Left ventricle myocardium inferior (tissue), 1 donor: ENCODE results near the gene MORN3. TPM values are rescaled to one million over a fixed set of nuclear protein-coding genes. Genes with fewer than 3 reads are reported as not detected.
A peak's percentile ranks its signal among the peaks of the same experiment; 100 is the strongest.

Source experiments
- DNase-seq: peaks from one replicate; pipeline ENCODE4 v3.0.0-alpha.2; 2020
- H3K27ac ChIP-seq: fragments of 200-600 bp; replicated peaks from 2 replicates; pipeline ENCODE4 v1.8.0; 2021
- H3K27me3 ChIP-seq: fragments of 200-600 bp; 2 replicates; pipeline ENCODE4 v1.8.0; 2021; ENCODE audit warnings: low read depth
- H3K36me3 ChIP-seq: fragments of 200-600 bp; 2 replicates; pipeline ENCODE4 v1.8.0; 2021
- H3K4me1 ChIP-seq: fragments of 200-600 bp; 2 replicates; pipeline ENCODE4 v1.8.0; 2021
- H3K4me3 ChIP-seq: fragments of 200-600 bp; 2 replicates; pipeline ENCODE4 v1.8.0; 2021; ENCODE audit warnings: mild to moderate bottlenecking, moderate library complexity
- H3K9me3 ChIP-seq: fragments of 200-600 bp; replicated peaks from 2 replicates; pipeline ENCODE4 v1.8.0; 2021
- intact Hi-C: fragments of 100-400 bp; cut with micrococcal nuclease; formaldehyde crosslinking; loops from one replicate; pipeline ENCODE4 v1.11.0; 2022
- total RNA-seq: library from RNA; stranded (reverse); fragmentation: NEBNext Ultra II Directional; extraction: Animal tissue kit (Norgen Biotek cat#: 25700); gene quantifications from one replicate; pipeline ENCODE4 v1.2.1, GENCODE V29; 2021
- TF ChIP-seq, protein P1 (sequence below): fragments of 200-600 bp; IDR thresholded peaks from 2 replicates; pipeline ENCODE4 v1.8.0; 2021; ENCODE audit warnings: antibody characterized with exemption, mild to moderate bottlenecking, borderline replicate concordance
- donor health status: DM: no; HTN: yes; CAD: no; lungs with severe emphysema.

Gene MORN3
- total RNA-seq, 1 donor from 2014 or later, result not detected

DNA sequence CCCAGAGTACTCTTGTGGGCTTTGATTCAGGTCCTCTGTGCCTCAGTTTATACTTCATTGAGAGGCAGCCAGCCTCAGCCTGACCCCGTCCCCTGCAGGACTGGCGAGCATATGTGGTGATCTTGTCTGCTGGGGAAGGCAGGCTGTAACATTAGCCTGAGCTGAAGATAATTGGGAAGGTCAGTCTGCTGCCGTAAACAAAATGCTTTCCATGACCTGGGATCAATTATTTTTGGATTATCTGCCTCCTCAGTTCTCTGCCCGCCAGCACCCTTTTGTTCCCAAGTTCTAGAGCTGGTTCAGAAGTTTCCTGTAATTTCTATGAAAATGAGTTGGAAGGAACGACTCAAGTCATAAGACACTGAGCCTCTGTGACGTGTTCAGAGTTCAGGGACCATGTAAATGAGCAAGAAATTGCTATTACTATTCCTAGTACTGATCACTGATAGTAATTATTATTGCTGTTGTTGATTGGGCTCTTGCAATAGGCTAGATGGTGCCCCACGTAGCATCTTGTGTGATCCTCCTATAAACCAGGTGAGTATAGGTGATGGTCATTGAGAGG is 38.6 kb downstream of the MORN3 start:
- Histone ChIP-seq H3K36me3 (no peaks in the 10 kb centered on the region), H3K27me3 (no peaks in the 10 kb centered on the region), H3K4me3 (no peak overlapping the region), H3K27ac (no peak overlapping the region), H3K9me3 (no peaks in the 10 kb centered on the region), H3K4me1 (peaks cover 52% of the 10 kb centered on the region)
- TF ChIP-seq, protein P1, sequence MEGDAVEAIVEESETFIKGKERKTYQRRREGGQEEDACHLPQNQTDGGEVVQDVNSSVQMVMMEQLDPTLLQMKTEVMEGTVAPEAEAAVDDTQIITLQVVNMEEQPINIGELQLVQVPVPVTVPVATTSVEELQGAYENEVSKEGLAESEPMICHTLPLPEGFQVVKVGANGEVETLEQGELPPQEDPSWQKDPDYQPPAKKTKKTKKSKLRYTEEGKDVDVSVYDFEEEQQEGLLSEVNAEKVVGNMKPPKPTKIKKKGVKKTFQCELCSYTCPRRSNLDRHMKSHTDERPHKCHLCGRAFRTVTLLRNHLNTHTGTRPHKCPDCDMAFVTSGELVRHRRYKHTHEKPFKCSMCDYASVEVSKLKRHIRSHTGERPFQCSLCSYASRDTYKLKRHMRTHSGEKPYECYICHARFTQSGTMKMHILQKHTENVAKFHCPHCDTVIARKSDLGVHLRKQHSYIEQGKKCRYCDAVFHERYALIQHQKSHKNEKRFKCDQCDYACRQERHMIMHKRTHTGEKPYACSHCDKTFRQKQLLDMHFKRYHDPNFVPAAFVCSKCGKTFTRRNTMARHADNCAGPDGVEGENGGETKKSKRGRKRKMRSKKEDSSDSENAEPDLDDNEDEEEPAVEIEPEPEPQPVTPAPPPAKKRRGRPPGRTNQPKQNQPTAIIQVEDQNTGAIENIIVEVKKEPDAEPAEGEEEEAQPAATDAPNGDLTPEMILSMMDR, result no peak
- intact Hi-C loops, result no loop called here
- DNase-seq, result no peak

DNA sequence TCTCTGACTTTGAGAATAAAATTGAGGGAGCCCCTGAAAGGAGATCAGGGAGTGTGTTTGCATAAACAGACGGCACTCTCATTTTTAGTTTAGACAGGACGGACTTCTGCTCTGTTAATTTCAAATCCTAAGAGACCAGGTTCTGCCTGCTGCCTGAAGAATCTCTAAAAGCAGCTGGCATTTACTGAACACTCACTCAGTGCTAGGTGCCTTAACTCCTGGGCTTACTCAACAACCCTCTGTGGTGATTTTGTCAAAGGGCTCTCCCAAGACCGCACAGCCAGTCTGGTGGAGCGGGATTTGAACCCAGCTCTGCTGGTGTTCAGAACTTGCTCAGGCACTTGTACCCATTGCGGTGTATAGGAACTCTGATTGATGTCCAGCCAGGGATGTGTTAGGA is 40.9 kb downstream of the MORN3 start:
- Histone ChIP-seq H3K36me3 (no peaks in the 10 kb centered on the region), H3K4me1 (peaks cover 59% of the 10 kb centered on the region), H3K27ac (no peak overlapping the region), H3K9me3 (no peaks in the 10 kb centered on the region), H3K4me3 (peak overlapping the region; percentile 72), H3K27me3 (no peaks in the 10 kb centered on the region)
- DNase-seq, result no peak
- intact Hi-C loops, result no loop called here
- TF ChIP-seq, protein P1, result no peak

- Histone ChIP-seq H3K4me3 (peak overlapping the region; percentile 72), H3K27ac (peak overlapping the region; percentile 97), H3K36me3 (no peaks in the 10 kb centered on the region), H3K9me3 (no peaks in the 10 kb centered on the region), H3K4me1 (peaks cover 55% of the 10 kb centered on the region), H3K27me3 (no peaks in the 10 kb centered on the region)
- intact Hi-C loops, result no loop called here
- DNase-seq, result no peak
- TF ChIP-seq, protein P1, result no peak
Observed at GRCh38 chr12:121628037-121628436, 41.4 kb downstream of the MORN3 start.

DNA sequence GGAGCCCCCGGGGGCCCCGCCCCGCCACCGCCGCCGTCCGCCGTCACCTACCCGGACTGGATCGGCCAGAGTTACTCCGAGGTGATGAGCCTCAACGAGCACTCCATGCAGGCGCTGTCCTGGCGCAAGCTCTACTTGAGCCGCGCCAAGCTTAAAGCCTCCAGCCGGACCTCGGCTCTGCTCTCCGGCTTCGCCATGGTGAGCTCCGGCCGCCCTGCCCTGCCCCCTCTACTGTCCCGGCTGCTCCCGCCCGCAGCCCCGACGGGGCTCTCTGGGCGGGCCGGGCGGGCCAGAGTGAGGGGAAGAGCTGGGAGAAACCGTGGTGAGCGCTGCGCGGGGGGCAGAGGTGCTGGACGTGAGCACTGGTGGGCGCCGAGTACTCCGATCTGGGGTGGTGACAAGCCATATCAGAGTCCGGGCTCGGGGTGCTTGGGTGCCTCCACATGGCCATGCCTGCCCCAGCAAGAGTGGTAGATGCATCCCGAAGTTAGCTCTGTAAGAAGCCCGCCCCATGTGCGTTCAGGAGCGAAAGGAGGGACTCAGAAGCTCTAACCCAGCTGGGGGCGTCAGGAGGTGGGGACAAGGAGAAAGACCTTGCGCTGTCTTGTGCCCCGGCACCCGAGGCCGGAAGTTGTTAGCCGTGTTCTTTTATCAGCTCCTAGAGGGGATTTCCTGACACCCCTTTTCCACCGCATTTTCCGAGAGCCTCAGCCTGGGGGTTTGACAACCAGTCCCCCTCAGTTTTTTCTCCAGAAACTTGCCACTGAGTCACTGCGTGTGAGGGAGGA is 42.4 kb downstream of the MORN3 start:
- Histone ChIP-seq H3K4me3 (peak overlapping the region; percentile 72), H3K9me3 (no peaks in the 10 kb centered on the region), H3K27me3 (no peaks in the 10 kb centered on the region), H3K4me1 (peaks cover 45% of the 10 kb centered on the region), H3K36me3 (no peaks in the 10 kb centered on the region), H3K27ac (peak overlapping the region; percentile 97)
- TF ChIP-seq, protein P1, result no peak
- intact Hi-C loops, result no loop called here
- peak; percentile 44 for DNase-seq

- peak; percentile 98 for DNase-seq
- TF ChIP-seq, protein P1, result peak; percentile 43
- Histone ChIP-seq H3K4me1 (peaks cover 43% of the 10 kb centered on the region), H3K27me3 (no peaks in the 10 kb centered on the region), H3K27ac (peak within 1 kb of the TSS; percentile 97), H3K9me3 (no peaks in the 10 kb centered on the region), H3K4me3 (peak within 1 kb of the TSS; percentile 72), H3K36me3 (no peaks in the 10 kb centered on the region)
- intact Hi-C loops, result no loop called here
Observed at GRCh38 chr12:121626087-121626852, 43.2 kb downstream of the MORN3 start, which contains the start of gene ORAI1. Gene ORAI1, plus strand, starts transcription at chr12:121626530.
